HG02870 (cell line): ENCODE data around the gene SP140L.
A peak's percentile ranks its signal among the peaks of the same experiment; 100 is the strongest.
"Not testable (repeated sequence)": the region's sequence is repeated elsewhere in the genome, so short reads cannot be mapped to it uniquely, and the experiment has no call there.

Experiments
- ATAC-seq: cut with Tn5 transposase; IDR thresholded peaks from one replicate; pipeline ENCODE4 v1.9.1; 2021; ENCODE audit warnings: mild to moderate bottlenecking, moderate library complexity; ENCODE audit not compliant: unreplicated experiment

SP140L gene

DNA sequence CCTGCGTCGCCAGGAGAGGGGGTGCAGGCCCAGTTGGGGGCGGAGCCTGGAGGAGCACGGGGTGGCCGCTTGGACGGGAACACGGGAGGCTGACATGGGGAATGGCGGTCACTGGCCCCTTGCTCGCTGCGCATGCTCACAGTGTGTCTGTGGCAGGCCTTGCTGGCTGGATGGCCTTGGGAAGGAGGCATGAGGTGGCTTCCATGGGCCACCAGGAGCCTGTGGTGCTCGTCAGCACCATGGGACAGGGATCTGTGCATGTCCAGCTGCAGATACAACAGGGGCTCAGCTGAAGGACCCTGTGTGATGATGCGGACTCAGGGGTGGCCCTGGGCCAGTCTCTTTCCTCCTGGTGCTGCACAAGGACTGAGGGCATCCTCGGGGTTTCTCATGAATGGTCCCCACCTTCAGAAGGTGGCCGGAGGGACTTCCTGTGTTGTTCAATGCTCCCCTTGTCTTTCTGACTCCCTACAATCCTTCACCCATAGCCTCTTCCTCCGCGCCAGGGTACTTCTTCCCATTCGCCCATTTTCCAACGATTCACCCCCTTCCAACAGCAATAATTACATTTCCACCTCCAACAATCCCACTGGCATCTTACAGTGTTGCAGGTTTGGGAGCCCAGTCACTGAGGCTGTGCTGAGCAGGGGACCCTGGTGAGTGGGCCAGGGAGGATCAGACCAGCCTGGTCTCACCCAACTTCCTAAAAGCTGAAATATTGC is 3.4 kb upstream of the SP140L start:
- ATAC-seq: no peak

DNA sequence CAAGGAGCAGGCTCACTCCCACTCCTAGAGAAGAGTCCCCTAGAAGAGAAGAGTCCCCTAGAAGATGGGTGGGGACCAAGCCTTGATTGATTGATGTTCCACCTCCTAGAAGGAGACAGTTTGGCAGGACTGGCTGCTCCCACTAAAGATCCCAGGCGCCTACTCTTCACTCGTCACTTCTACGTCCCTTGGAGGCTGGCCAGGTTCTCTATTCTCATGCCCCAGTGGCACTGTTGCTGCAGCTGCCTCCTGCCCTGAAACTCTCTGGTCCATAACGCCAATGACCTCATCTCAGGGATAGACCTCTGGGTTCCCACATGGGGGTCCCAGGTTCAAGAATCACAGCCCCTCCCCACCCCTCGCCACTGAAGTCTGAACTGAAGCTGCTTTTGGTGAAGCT is 2.5 kb upstream of the SP140L start:
- ATAC-seq: no peak

- ATAC-seq: no peak
Observed at GRCh38 chr2:230325316-230326243, 1.4 kb upstream of the SP140L start.

DNA sequence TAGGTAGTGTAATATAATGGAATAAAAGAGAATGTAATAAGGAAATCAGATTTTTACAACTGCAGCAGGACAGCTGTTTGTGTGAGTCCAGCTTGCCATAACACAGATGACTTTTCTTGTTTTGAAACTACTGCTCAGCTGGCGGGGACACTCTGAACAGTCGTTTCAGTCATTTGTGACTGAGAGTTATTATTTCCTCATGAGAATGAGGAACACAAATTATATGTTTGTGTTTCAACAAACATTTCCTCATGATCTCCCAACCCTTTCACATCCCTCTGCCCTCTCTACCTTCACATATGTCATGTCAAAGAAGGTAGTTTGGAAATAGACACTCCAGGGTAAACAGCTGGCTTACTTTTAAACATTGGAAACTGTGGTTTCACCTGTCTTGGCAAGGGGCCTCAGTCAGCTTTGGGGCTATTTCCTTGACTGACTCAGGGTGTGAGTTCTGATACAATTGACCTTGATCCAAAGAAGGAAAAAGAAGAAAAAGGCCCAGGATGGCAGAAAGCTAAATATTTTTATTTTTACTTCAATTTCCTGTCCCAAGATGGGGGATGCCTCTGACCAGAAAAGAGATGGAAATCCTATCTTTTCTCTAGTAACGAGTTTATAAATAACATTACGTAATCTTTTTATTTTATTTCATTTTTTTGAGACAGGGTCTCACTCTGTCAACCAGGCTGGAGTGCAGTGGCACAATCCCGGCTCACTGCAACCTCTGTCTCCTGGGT is 593 bp downstream of the SP140L start:
- peak; percentile 76 for ATAC-seq

DNA sequence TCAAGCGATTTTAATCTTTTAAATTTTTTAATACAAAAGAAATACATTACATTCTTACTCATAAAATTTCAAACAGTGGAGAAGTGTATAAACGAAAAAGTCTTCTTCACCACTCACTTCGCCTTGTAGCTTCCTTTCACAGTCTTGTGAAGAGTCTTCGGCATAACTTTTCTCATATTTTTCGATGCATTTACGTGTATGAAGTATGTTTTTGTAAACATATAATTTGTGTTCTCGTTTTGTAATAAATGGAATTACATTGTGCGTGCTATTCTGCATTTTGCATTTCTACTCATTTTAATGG is 1.1 kb downstream of the SP140L start:
- no peak for ATAC-seq

- ATAC-seq: no peak
Observed at GRCh38 chr2:230329946-230330605, 3.1 kb downstream of the SP140L start.

GRCh38 chr2:230330725-230331124 is 3.7 kb downstream of the SP140L start:
- no peak for ATAC-seq

GRCh38 chr2:230335461-230335863 is 8.5 kb downstream of the SP140L start:
- ATAC-seq: no peak

- ATAC-seq: no peak
Observed at GRCh38 chr2:230335864-230336506, 9.0 kb downstream of the SP140L start.

GRCh38 chr2:230341936-230342528 is 15.0 kb downstream of the SP140L start:
- not testable (repeated sequence) for ATAC-seq

GRCh38 chr2:230343041-230343624 is 16.1 kb downstream of the SP140L start:
- not testable (repeated sequence) for ATAC-seq

DNA sequence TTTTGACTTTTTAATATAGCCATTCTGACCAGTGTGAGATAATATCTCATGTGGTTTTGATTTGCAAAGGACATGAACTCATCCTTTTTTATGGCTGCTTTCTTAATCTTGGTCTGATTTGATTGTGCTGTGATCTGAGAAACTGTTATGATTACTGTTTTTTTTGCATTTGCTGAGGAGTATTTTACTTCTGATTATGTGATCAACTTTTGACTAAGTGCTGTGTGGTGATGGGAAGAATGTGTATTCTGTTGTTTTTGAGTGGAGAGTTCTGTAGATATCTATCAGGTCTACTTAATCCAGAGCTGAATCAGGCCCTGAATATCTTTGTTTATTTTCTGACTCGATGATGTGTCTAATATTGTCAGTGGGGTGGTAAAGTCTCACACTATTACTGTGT is 16.8 kb downstream of the SP140L start:
- ATAC-seq: no peak

- ATAC-seq: no peak
Observed at GRCh38 chr2:230346465-230346864, 19.5 kb downstream of the SP140L start.

- no peak for ATAC-seq
Observed at GRCh38 chr2:230346921-230347533, 20.0 kb downstream of the SP140L start.

DNA sequence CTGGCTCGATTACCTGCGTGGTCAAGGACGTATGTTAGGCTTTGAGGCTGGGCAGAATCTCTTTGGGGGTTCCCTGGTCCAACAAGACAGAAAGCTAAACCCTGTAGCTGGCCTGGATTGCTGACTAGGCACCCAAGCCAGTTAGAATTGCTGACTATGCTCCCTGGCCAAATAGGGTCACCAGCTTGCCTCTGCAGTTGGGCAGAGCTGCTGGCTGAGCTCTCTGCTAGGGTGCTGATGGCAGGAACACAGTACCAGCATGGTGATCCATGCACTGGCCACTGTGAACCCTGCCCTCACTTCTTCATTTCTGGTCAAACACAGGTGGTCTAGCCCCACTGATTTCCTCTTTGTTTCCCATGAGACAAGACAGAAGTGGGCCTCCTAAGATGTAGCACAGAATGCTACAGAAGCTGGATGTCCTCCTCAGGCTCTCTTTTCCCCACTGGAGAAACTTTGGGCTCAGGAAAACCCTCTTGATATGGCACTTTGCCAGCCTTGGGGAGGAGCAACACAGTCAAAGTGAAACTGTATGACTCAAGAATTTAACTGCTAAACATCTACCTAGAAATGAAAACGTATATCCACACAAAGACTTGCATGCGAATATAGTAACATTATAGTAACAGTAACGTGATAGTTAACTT is 20.8 kb downstream of the SP140L start:
- peak; percentile 54 for ATAC-seq

GRCh38 chr2:230348787-230349186 is 21.8 kb downstream of the SP140L start:
- no peak for ATAC-seq

- ATAC-seq: no peak
Observed at GRCh38 chr2:230356084-230356483, 29.1 kb downstream of the SP140L start.

DNA sequence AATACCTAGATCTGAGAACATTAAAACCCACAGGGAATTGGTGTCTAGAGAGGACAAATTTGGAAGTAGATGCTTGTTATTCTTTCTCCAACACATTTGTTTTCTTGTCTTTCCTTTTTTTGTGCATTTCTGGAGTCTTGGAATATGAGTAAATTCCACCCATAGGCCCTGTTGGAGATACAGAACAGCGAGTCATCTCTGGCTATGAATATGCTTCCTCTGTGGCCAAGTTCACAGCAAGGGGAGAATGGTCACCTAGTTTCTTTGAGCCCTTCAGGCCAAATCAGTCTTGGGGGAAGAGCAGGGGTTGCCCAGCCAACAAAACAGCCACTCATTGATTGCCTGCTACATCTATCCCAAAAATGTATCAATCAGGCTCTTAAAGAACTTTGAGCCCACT is 31.3 kb downstream of the SP140L start:
- ATAC-seq: no peak

GRCh38 chr2:230360028-230360427 is 33.0 kb downstream of the SP140L start:
- ATAC-seq: no peak
